Measurements from ENCODE around the gene RFC3. TPM values are rescaled to one million over a fixed set of nuclear protein-coding genes. Genes with fewer than 3 reads are reported as not detected.
"Not testable (repeated sequence)": the region's sequence is repeated elsewhere in the genome, so short reads cannot be mapped to it uniquely, and the experiment has no call there.

Gene RFC3
- total RNA-seq, 4 donors from 2014 or later, result 11.8 to 14.9 (median 14.2) TPM

DNA sequence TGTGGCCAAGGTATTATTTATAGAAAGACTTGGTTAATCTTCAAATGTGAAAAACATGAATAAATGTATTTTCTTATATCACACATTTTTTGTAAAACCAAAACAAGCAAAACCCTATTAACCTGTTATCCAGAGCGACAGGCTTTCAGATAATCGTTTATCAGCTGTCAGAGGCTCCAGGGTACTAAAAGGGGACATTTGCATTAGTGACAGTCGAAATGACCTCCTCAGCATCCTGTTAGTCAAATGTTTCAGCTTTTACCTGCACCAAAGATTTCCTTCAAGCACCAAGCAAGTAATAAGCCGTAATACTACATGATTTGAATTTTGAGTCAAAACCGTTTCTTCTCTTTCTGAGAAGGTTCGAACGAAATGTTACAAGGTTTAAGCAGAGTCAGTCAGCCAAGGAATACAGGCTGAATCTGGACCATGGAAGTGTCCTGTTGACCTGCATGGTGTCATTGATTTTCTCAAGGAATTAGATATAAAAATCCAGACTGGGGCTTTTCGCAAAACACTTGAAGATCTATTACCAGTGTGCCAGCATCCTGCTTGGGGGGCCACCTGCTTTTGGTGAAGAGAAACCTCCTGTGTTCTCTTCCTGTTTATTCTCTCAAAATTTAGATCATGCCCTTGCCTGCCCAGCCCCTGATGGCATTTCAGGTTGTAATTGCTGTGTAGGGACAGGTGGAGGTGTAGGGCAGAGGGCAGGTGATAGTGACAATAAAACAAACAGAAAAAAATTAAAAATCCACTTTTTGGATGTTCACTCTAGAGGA lies 11.3 kb upstream of the RFC3 start:
- no peak for TF ChIP-seq CTCF (IDR thresholded peaks at IDR 0.05)
- no peak for TF ChIP-seq POLR2A (IDR thresholded peaks at IDR 0.05)
- no peak for TF ChIP-seq EP300 (IDR thresholded peaks at IDR 0.05)
- Histone ChIP-seq H3K27ac (no peak overlapping the region), H3K4me1 (no peaks in the 10 kb centered on the region), H3K9me3 (no peaks in the 10 kb centered on the region), H3K27me3 (no peaks in the 10 kb centered on the region), H3K36me3 (no peaks in the 10 kb centered on the region), H3K4me3 (no peak overlapping the region)
- 84 to 85% methylated on average over 8 of the region's 8 CpGs for WGBS, 2 donors
- DNase-seq (ENCODE audit: low spot score in 2 of 2), result no peak

DNA sequence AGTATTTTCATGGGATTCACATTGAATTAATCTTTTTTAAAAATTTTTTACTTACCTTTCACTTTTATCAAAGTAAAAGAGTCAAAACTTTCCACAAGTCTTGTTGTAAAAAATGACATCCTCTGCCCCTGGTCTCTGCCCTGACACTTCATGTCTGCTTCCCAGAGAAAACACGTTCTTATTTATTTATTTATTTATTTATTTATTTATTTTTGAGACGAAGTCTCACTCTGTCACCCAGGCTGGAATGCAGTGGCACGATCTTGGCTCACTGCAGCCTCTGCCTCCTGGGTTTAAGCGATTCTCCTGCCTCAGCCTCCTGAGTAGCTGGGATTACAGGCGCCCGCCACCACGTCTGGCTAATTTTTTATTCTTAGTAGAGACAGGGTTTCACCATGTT lies 5.1 kb upstream of the RFC3 start:
- H3K27ac ChIP-seq; H3K27me3 ChIP-seq; DNase-seq (ENCODE audit: low spot score in 2 of 2); H3K4me3 ChIP-seq; H3K36me3 ChIP-seq; H3K4me1 ChIP-seq; H3K9me3 ChIP-seq: not testable (repeated sequence)
- 88 to 91% methylated on average over 7 of the region's 7 CpGs for WGBS, 2 donors

DNA sequence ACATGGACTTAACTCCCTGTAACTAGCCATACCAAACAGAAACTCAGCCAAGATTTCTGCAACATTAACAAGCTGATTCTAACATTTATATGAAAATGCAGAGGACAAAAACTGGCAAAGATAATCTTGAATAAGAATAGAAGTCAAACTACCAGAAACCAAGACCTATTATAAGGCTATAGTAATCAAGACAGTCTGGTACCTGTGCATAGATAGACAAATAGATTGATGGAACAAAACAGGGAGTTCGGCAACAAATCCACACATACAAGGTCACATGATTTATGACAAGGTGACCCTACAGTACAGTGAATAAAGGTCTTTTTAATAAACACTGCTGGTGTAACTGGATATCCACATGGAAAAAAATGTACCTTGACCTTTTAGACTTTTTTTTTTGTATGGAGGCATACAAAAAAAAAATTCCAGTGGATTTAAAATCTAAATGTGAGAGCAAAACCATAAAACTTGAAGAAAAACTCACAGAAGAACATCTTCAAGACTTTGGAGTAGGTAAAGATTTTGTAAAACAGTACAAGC lies 2.9 kb upstream of the RFC3 start:
- WGBS, 2 donors, result 71% methylated on average over 1 of the region's 1 CpG
- Histone ChIP-seq H3K27me3 (no peaks in the 10 kb centered on the region), H3K4me3 (no peak overlapping the region), H3K9me3 (no peaks in the 10 kb centered on the region), H3K4me1 (peaks cover 0 to 11% (median 6%) of the 10 kb centered on the region in 4 donors), H3K36me3 (no peaks in the 10 kb centered on the region), H3K27ac (no peak overlapping the region)
- TF ChIP-seq EP300 (IDR thresholded peaks at IDR 0.05) (no peak), CTCF (IDR thresholded peaks at IDR 0.05) (no peak), POLR2A (IDR thresholded peaks at IDR 0.05) (no peak)
- no peak for DNase-seq (ENCODE audit: low spot score in 2 of 2)

- WGBS, 2 donors, result 98 to 99% methylated on average over 2 of the region's 2 CpGs
- no peak overlapping the region for H3K4me3 ChIP-seq
- TF ChIP-seq EP300 (IDR thresholded peaks at IDR 0.05), result no peak
- no peak for TF ChIP-seq POLR2A (IDR thresholded peaks at IDR 0.05)
- no peak for TF ChIP-seq CTCF (IDR thresholded peaks at IDR 0.05)
- H3K36me3 ChIP-seq, result peaks cover 0 to 6% (median 0%) of the 10 kb centered on the region in 3 donors
- no peak for DNase-seq (ENCODE audit: low spot score in 2 of 2)
- H3K4me1 ChIP-seq, result peaks cover 0 to 11% (median 6%) of the 10 kb centered on the region in 4 donors
- no peak overlapping the region for H3K27ac ChIP-seq
- no peaks in the 10 kb centered on the region for H3K27me3 ChIP-seq
- H3K9me3 ChIP-seq, result no peaks in the 10 kb centered on the region
Measured at GRCh38 chr13:33816912-33817311, 1.0 kb upstream of the RFC3 start.

DNA sequence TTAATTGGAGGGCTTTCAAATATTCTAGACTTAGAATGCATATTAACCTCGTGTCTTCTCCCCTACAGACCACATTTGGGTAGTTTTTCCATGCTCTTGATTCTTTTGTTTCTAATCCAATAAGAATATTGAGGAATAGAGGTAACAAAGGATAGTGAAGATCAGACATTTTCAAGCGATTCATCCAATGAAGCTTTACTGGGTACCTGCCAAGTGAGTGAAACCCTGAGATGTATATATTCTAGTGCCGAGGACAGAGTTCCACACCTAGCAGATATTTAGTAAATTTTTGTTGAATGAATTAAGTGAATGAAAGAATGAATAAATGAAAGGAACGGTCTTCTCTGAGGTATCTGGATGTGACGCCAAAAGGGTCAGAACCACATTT lies 442 bp upstream of the RFC3 start:
- WGBS, 2 donors, result 26 to 29% methylated on average over 5 of the region's 5 CpGs
- DNase-seq (ENCODE audit: low spot score in 2 of 2), result no peak
- peaks cover 0 to 6% (median 0%) of the 10 kb centered on the region in 3 donors for H3K36me3 ChIP-seq
- H3K9me3 ChIP-seq, result no peaks in the 10 kb centered on the region
- H3K27me3 ChIP-seq, result no peaks in the 10 kb centered on the region
- H3K4me1 ChIP-seq, result peaks cover 0 to 11% (median 6%) of the 10 kb centered on the region in 4 donors
- peak overlapping the region; percentile 53 to 86 (median 76) for H3K4me3 ChIP-seq
- peak overlapping the region; percentile 15 to 85 (median 53) for H3K27ac ChIP-seq
- TF ChIP-seq POLR2A (IDR thresholded peaks at IDR 0.05), result no peak
- no peak for TF ChIP-seq CTCF (IDR thresholded peaks at IDR 0.05)
- no peak for TF ChIP-seq EP300 (IDR thresholded peaks at IDR 0.05)
